Neural crest cell (in vitro differentiated cells): ENCODE data around the gene SUPT20HL2. TPM values are rescaled to one million over a fixed set of nuclear protein-coding genes. Genes with fewer than 3 reads are reported as not detected.

Source experiments
- DNase-seq: peaks from one replicate; pipeline ENCODE4 v3.0.0; 2021; ENCODE audit warnings: low read depth, mixed read lengths, low spot score
- H3K27ac Mint-ChIP-seq: one replicate; pipeline ENCODE4 v1.8.0; 2021; ENCODE audit warnings: mild to moderate bottlenecking, mixed read lengths; ENCODE audit not compliant: unreplicated experiment
- H3K27me3 Mint-ChIP-seq: 2 replicates; pipeline ENCODE4 v1.8.0; 2021; ENCODE audit warnings: low read depth, mild to moderate bottlenecking, mixed read lengths
- H3K36me3 Mint-ChIP-seq: 2 replicates; pipeline ENCODE4 v1.8.0; 2021; ENCODE audit warnings: low read depth, mild to moderate bottlenecking, mixed read lengths
- H3K4me1 Mint-ChIP-seq: 2 replicates; pipeline ENCODE4 v1.8.0; 2021; ENCODE audit warnings: mixed read lengths
- H3K4me3 Mint-ChIP-seq: one replicate; pipeline ENCODE4 v1.8.0; 2021; ENCODE audit warnings: mild to moderate bottlenecking, mixed read lengths
- H3K9me3 Mint-ChIP-seq: 2 replicates; pipeline ENCODE4 v1.8.0; 2021; ENCODE audit warnings: mixed read lengths
- CTCF ChIP-seq: fragments of 200-600 bp; sonication (generic); conservative IDR thresholded peaks from 2 replicates; pipeline ENCODE4 v1.5.0; 2021; ENCODE audit warnings: antibody characterized with exemption, mild to moderate bottlenecking
- total RNA-seq: library from RNA; stranded (reverse); gene quantifications from 2 replicates; pipeline ENCODE4 v1.2.1, GENCODE V29; 2021

SUPT20HL2 gene
- total RNA-seq, 1 donor from 2014 or later = not detected

DNA sequence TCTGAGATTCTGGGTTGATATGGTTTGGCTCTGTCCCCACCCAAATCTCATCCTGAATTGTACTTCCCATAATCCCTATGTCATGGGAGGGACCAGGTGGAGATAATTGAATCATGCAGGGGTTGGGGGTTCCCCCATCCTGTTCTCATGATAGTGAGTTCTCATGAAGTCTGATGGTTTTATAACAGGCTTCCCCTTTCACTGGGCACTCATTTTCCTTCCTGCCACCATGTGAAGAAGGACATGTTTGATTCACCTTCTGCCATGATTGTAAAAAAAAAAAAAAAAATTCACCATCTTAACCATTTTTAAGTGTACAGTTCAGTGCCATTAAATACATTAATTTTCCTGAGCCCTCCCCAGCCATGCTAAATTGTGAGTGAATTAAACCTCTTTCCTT lies 42.6 kb downstream of the SUPT20HL2 start:
- no peaks in the 10 kb centered on the region for H3K9me3 Mint-ChIP-seq
- TF ChIP-seq CTCF = no peak
- H3K4me1 Mint-ChIP-seq = no peaks in the 10 kb centered on the region
- no peaks in the 10 kb centered on the region for H3K36me3 Mint-ChIP-seq
- H3K4me3 Mint-ChIP-seq = no peak overlapping the region
- H3K27me3 Mint-ChIP-seq = peaks cover 12% of the 10 kb centered on the region
- DNase-seq = no peak
- no peak overlapping the region for H3K27ac Mint-ChIP-seq

- no peak for TF ChIP-seq CTCF
- no peak overlapping the region for H3K4me3 Mint-ChIP-seq
These were observed 45.1 kb downstream of the SUPT20HL2 start for GRCh38 chrX:24268786-24269185.

GRCh38 chrX:24266996-24267395 lies 46.9 kb downstream of the SUPT20HL2 start:
- no peak for DNase-seq
- Mint-ChIP-seq H3K9me3 (no peaks in the 10 kb centered on the region), H3K36me3 (no peaks in the 10 kb centered on the region), H3K27me3 (peaks cover 14% of the 10 kb centered on the region), H3K27ac (no peak overlapping the region), H3K4me3 (no peak overlapping the region), H3K4me1 (no peaks in the 10 kb centered on the region)
- no peak for TF ChIP-seq CTCF

More at GRCh38 chrX:24268786-24269185, 45.1 kb downstream of the SUPT20HL2 start:
- no peak for DNase-seq
- no peaks in the 10 kb centered on the region for H3K4me1 Mint-ChIP-seq
- H3K27me3 Mint-ChIP-seq = peaks cover 14% of the 10 kb centered on the region
- H3K36me3 Mint-ChIP-seq = no peaks in the 10 kb centered on the region
- no peaks in the 10 kb centered on the region for H3K9me3 Mint-ChIP-seq
- no peak overlapping the region for H3K27ac Mint-ChIP-seq

- TF ChIP-seq CTCF = no peak
- Mint-ChIP-seq H3K4me1 (no peaks in the 10 kb centered on the region), H3K36me3 (no peaks in the 10 kb centered on the region), H3K27me3 (peaks cover 5% of the 10 kb centered on the region), H3K27ac (no peak overlapping the region), H3K4me3 (no peak overlapping the region), H3K9me3 (no peaks in the 10 kb centered on the region)
- no peak for DNase-seq
These were observed 49.5 kb downstream of the SUPT20HL2 start for GRCh38 chrX:24264383-24264782.

- DNase-seq = no peak
- Mint-ChIP-seq H3K9me3 (no peaks in the 10 kb centered on the region), H3K4me1 (no peaks in the 10 kb centered on the region), H3K27me3 (peaks cover 2% of the 10 kb centered on the region), H3K4me3 (no peak overlapping the region), H3K27ac (no peak overlapping the region), H3K36me3 (no peaks in the 10 kb centered on the region)
- TF ChIP-seq CTCF = no peak
These were observed 51.6 kb downstream of the SUPT20HL2 start for GRCh38 chrX:24262309-24262708.

Other genes starting within 250 kb of the SUPT20HL2 start
- 83.6 and 88.4 TPM in 2 replicates for gene ZFX, start 164.3 kb downstream of the SUPT20HL2 start, total RNA-seq
- gene SUPT20HL1, start 46.6 kb upstream of the SUPT20HL2 start, total RNA-seq = not detected in 2 replicates
- gene PDK3, start 151.2 kb upstream of the SUPT20HL2 start, total RNA-seq = 21.1 and 22.0 TPM in 2 replicates